HepG2 (cell line): ENCODE results near the gene FAM240A. TPM values are rescaled to one million over a fixed set of nuclear protein-coding genes. Genes with fewer than 3 reads are reported as not detected.

Experiments used
- AGO1 ChIP-seq: fragments of 200-400 bp; formaldehyde crosslinking; IDR thresholded peaks from 2 replicates; pipeline ENCODE4 v1.6.1; 2017; ENCODE audit warnings: mild to moderate bottlenecking, low read depth, low read length, moderate library complexity; ENCODE audit not compliant: poor library complexity, severe bottlenecking
- FOXO1 ChIP-seq: sonication (generic); formaldehyde crosslinking; IDR thresholded peaks from 2 replicates; pipeline ENCODE4 v1.4.0; 2020; ENCODE audit warnings: missing genetic modification reagents
- FOXP1 ChIP-seq, 2 experiments: fragments of 450-650 bp in 1 of 2; IDR thresholded peaks; 2 replicates each; pipeline ENCODE4 v1.6.1; 2017 to 2018; ENCODE audit warnings: antibody characterized with exemption in 1 of 2
- GATAD1 ChIP-seq: IDR thresholded peaks from 2 replicates; pipeline ENCODE4 v1.6.1; 2016; ENCODE audit warnings: missing genetic modification reagents, missing compliant biosample characterization
- GTF2F1 ChIP-seq: fragments of 150-350 bp; IDR thresholded peaks from 2 replicates; pipeline ENCODE4 v1.6.1; 2014; ENCODE audit warnings: low read length
- HDAC1 ChIP-seq: sonication (generic); formaldehyde crosslinking; IDR thresholded peaks from 2 replicates; pipeline ENCODE4 v1.5.1; 2020; ENCODE audit warnings: mild to moderate bottlenecking, missing genetic modification reagents
- HNF4G ChIP-seq, 2 experiments: sonication (generic) in 1 of 2; formaldehyde crosslinking in 1 of 2; IDR thresholded peaks; 2 replicates each; pipeline versions ENCODE4 v1.4.0 to v1.6.1; 2011 to 2020; ENCODE audit warnings: borderline replicate concordance in 2 of 2, low read depth in 2 of 2, mild to moderate bottlenecking in 2 of 2, low read length in 1 of 2, missing genetic modification reagents in 1 of 2, moderate library complexity in 1 of 2
- KIAA2018 ChIP-seq: sonication (generic); formaldehyde crosslinking; IDR thresholded peaks from 2 replicates; pipeline ENCODE4 v1.5.0; 2020; ENCODE audit warnings: mild to moderate bottlenecking, missing genetic modification reagents, borderline replicate concordance
- LBX2 ChIP-seq: sonication (generic); formaldehyde crosslinking; IDR thresholded peaks from 2 replicates; pipeline ENCODE4 v1.5.0; 2020; ENCODE audit warnings: missing genetic modification reagents, mild to moderate bottlenecking, borderline replicate concordance
- MED13 ChIP-seq: sonication (generic); formaldehyde crosslinking; IDR thresholded peaks from 2 replicates; pipeline ENCODE4 v1.5.0; 2020; ENCODE audit warnings: missing genetic modification reagents
- MXD4 ChIP-seq: IDR thresholded peaks from 2 replicates; pipeline ENCODE4 v1.6.1; 2016; ENCODE audit warnings: mild to moderate bottlenecking, missing biosample characterization, missing genetic modification reagents
- SIN3B ChIP-seq: fragments of 150-350 bp; IDR thresholded peaks from 2 replicates; pipeline ENCODE4 v1.6.1; 2014; ENCODE audit warnings: low read length
- SMYD3 ChIP-seq: sonication (generic); formaldehyde crosslinking; IDR thresholded peaks from 2 replicates; pipeline ENCODE4 v1.8.1; 2023; ENCODE audit warnings: mild to moderate bottlenecking, missing genetic modification reagents
- TFAP4 ChIP-seq: sonication (generic); IDR thresholded peaks from 2 replicates; pipeline ENCODE4 v1.6.1; 2016; ENCODE audit warnings: low read depth, borderline replicate concordance
- ZBTB42 ChIP-seq: sonication (generic); formaldehyde crosslinking; IDR thresholded peaks from 2 replicates; pipeline ENCODE4 v1.5.0; 2020; ENCODE audit warnings: mild to moderate bottlenecking, missing genetic modification reagents
- ZNF143 ChIP-seq: sonication (generic); formaldehyde crosslinking; IDR thresholded peaks from 2 replicates; pipeline ENCODE4 v1.4.0; 2020; ENCODE audit warnings: missing genetic modification reagents
- ZNF547 ChIP-seq: sonication (generic); formaldehyde crosslinking; IDR thresholded peaks from 2 replicates; pipeline ENCODE4 v1.5.1; 2020; ENCODE audit warnings: mild to moderate bottlenecking, missing genetic modification reagents
- ZNF703 ChIP-seq: sonication (generic); formaldehyde crosslinking; IDR thresholded peaks from 2 replicates; pipeline ENCODE4 v1.5.1; 2020; ENCODE audit warnings: missing genetic modification reagents, mild to moderate bottlenecking, moderate library complexity, borderline replicate concordance
- ZSCAN9 ChIP-seq: IDR thresholded peaks from 2 replicates; pipeline ENCODE4 v1.6.1; 2016; ENCODE audit warnings: borderline replicate concordance
- polyA plus RNA-seq, 8 experiments: library from polyadenylated mRNA; depleted of rRNA in 3 of 8; stranded (reverse) in 7 of 8; unstranded in 1 of 8; fragments of >200 nt; fragmentation: Illumina TruSeq in 4 of 8; extraction: Trizol in 4 of 8; gene quantifications; 2 replicates each; pipeline versions ENCODE4 v1.2.1 to v1.2.3, GENCODE V29; 2011 to 2016; ENCODE audit warnings: low read depth in 4 of 8, missing spikeins in 1 of 8, mixed read lengths in 1 of 8; ENCODE audit not compliant: insufficient read depth in 1 of 8
- total RNA-seq, 5 experiments: library from RNA; depleted of rRNA; stranded (reverse); fragments of >200 nt; fragmentation: Illumina TruSeq; extraction: Trizol; gene quantifications; 2 replicates each; pipeline ENCODE4 v1.2.3, GENCODE V29; 2016; ENCODE audit warnings: low read depth in 1 of 5

FAM240A gene
- total and polyA plus RNA-seq, 2 of the 13 experiments (the other 11 are each of a cell fraction or from before 2014, with no cell fraction given) = not detected

GRCh38 chr3:46585799-46586693, 26.3 kb upstream of the FAM240A start (continued):
- TF ChIP-seq KIAA2018 (CRISPR knock-in tag) (no peak), ZNF143 (CRISPR knock-in tag) (no peak), LBX2 (CRISPR knock-in tag) (no peak), AGO1 (no peak), SMYD3 (CRISPR knock-in tag) (0 out of 2 replicates have a peak, but pooled peaks have one; percentile 71), MED13 (CRISPR knock-in tag) (peak; percentile 53; the same call in 1 of the 2 replicates), FOXP1 (IDR thresholded peaks at IDR 0.05) (no peak), FOXP1 (CRISPR knock-in tag; IDR thresholded peaks at IDR 0.05) (peak; percentile 55; the same call in 1 of the 2 replicates), ZNF547 (no peak), FOXO1 (CRISPR knock-in tag) (0 out of 2 replicates have a peak, but pooled peaks have one; percentile 24), GTF2F1 (no peak), ZNF703 (CRISPR knock-in tag) (no peak), HDAC1 (CRISPR knock-in tag) (0 out of 2 replicates have a peak, but pooled peaks have one; percentile 23), ZBTB42 (CRISPR knock-in tag) (no peak), HNF4G (IDR thresholded peaks at IDR 0.05; ENCODE audit: borderline replicate concordance, low read depth, low read length) (no peak), HNF4G (CRISPR knock-in tag; IDR thresholded peaks at IDR 0.05; ENCODE audit: borderline replicate concordance, low read depth) (no peak), ZSCAN9 (CRISPR knock-in tag) (peak; percentile 80; the same call in 1 of the 2 replicates), SIN3B (no peak), MXD4 (CRISPR knock-in tag) (peak; percentile 21; the same call in 1 of the 2 replicates), TFAP4 (peak; percentile 51; the same call in 1 of the 2 replicates), GATAD1 (CRISPR knock-in tag) (peak; percentile 35; the same call in 1 of the 2 replicates)
